ENCODE measurements around the gene AP3D1.

DNA sequence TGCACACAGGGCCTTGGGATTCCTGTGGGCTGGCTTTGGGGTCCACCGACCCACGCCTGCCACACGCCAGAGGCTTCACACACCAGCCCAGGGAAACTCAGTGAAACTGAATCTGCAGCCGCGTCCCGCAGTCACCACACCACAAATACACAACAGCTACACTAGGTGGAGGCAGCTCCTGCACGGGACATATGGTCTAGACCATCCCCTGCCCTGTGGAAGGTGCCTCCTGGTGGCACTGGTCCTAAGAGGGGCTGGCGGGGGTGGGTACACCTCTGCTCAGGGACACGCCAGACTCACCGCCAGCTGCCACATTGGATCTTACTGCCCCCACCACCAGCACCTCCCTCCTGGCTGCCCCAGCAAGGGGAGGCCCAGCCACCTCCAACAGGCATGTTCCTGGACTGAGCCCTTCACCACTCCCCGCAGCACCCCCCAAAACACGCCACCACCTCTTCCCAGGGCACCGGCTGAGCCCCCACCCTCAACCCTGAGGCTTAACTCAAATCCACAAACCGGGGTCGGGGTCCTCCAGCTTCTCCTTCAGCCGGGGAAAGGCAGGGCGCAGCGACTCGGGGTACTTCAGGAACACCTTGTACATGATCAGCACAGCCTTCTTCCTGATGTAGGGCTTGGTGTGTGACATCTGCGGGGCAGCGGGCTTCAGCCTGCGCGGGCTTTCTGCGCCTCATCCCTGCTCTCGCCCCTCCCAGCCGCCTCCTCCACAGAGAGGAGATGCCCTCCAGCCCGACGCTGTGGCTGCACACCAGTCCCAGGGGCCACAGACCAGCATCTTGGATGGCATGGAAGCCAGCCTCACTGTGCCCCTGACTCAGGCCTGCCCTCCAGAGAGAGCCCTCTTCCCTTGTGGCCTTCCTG is 21.2 kb downstream of the AP3D1 start:
- TF ChIP-seq POLR2A (IDR thresholded peaks at IDR 0.05), result no peak
- TF ChIP-seq, protein P1, sequence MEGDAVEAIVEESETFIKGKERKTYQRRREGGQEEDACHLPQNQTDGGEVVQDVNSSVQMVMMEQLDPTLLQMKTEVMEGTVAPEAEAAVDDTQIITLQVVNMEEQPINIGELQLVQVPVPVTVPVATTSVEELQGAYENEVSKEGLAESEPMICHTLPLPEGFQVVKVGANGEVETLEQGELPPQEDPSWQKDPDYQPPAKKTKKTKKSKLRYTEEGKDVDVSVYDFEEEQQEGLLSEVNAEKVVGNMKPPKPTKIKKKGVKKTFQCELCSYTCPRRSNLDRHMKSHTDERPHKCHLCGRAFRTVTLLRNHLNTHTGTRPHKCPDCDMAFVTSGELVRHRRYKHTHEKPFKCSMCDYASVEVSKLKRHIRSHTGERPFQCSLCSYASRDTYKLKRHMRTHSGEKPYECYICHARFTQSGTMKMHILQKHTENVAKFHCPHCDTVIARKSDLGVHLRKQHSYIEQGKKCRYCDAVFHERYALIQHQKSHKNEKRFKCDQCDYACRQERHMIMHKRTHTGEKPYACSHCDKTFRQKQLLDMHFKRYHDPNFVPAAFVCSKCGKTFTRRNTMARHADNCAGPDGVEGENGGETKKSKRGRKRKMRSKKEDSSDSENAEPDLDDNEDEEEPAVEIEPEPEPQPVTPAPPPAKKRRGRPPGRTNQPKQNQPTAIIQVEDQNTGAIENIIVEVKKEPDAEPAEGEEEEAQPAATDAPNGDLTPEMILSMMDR (IDR thresholded peaks at IDR 0.05), result no peak
